GM19455 (cell line): ENCODE results near the gene PCSK2.

ENCODE experiments used
- ATAC-seq: cut with Tn5 transposase; IDR thresholded peaks from one replicate; pipeline ENCODE4 v1.9.1; 2021; ENCODE audit not compliant: unreplicated experiment

Gene PCSK2

DNA sequence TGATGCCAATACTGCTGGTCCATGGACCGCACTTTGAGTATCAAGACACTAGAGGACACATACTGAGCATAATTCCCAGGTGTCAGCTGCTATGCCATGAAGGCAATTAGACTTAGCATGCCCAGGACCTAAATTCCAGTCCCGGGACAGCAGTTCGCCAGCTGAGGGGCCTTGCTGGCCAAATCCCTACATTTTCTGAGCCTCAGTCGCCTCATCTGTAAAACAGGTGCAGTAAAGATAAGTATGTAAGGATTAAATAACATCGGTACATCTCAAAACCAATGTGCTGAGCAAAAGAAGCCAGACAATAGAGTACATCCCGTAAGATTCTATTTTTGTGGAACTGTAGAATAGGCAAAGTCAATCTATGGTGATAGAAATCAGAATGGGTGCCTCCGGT lies 303.3 kb downstream of the PCSK2 start:
- no peak for ATAC-seq

DNA sequence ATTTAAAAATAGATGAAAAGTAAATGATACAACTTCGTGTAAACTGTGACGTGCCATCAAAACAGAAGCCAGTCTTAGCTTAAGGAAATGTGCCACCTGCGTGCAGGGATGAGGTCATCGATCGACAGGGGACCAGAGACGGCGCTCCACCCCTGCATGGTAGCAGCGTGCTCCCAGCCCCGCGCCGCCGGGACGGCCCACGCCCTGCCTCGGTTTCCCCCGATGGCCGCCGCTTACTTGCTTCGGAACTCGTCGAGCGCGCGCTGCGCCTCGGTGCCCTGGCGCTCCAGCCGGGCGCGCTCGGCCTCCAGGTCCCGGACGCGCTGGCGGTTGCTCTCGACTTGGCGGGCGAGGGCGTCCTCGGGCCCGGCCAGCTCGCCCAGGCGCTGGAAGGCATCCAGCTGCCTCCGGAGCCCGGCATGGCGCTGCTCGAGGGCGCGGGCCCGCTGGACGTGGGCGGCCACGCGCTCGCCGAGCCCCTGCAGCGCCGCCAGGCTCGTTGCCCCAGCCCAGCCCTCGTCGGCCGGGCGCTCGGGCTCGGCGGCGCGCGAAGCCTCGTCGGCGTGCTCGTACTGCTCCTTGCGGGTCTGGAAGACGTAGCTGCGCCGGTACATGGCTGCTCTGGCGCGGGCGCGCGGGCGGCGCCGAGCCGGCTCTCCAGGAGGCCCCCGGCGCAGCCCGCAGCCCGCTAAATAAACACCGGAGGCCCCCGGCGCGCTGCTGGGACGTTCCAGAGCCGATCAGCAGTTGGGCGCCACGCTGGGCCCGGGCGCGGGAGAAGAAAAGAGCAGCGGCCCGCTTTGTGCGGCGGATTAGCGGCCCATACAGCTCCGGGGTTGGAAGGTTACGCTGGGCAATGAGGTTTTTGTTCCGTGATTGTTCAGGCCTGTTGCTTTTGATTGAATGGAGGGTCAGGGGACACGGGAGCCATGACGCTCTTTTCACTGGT lies 304.1 kb downstream of the PCSK2 start, which contains the start of gene BFSP1:
BFSP1 (minus strand) TSS at position 664 of the 949 bp plus-strand sequence; CDS start at position 614, 50 bp downstream.
- no peak for ATAC-seq

DNA sequence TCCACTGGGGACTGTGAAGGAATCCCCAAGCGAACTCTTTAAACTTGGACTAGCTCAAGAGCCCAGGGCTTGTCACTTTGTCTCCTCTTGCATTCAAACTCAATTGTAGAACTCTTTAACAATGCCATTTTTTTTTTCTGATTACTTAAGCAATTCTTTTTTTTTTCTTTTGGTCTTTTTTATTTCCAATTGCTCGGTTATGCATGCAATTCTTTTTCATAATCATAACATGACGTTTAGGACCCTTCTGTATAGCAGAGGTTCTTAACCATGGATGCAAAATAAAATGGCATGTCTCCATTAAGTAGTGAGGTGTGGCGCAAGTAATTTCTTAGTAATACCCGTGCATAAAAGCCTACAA lies 304.8 kb downstream of the PCSK2 start:
- ATAC-seq, result no peak

GRCh38 chr20:17533396-17533795 lies 306.6 kb downstream of the PCSK2 start:
- ATAC-seq, result no peak

DNA sequence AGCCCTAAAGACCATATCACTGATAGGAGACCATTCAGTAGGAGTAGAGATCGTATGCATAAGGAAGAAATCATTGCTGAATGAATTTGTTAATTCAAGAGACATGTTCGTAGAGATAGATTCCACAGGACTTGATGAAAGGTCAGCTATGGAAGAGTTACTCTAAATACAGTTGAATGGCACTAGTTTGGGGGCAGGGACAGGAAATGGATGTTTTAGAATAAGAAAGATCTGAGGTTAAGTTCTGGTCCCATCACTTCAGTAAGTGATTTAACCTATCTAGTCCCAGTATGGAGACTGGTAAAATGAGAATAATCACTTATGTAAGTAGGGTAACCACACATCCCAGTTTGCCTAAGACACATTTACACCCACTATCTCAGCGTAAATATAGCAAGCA lies 307.2 kb downstream of the PCSK2 start:
- no peak for ATAC-seq
